SU-DHL-6 (cell line): ENCODE data around the gene HCN3.

Experiments used
- H2AFZ ChIP-seq: fragments of 200-600 bp; sonication (generic); 2 replicates; pipeline ENCODE4 v1.6.1; 2014; ENCODE audit warnings: low read depth, mild to moderate bottlenecking, moderate library complexity, mixed read lengths, antibody characterized with exemption, low read length; ENCODE audit not compliant: severe bottlenecking
- H3F3A ChIP-seq: fragments of 200-600 bp; shearing (Covaris generic); 2 replicates; pipeline ENCODE4 v1.6.0; 2016; ENCODE audit warnings: antibody characterized with exemption, mild to moderate bottlenecking; ENCODE audit not compliant: insufficient read depth
- H3K27ac ChIP-seq: fragments of 200-600 bp; sonication (generic); 2 replicates; pipeline ENCODE4 v1.5.1; 2016; ENCODE audit warnings: low read depth, mild to moderate bottlenecking, low read length, moderate library complexity, mixed read lengths
- H3K27me3 ChIP-seq: fragments of 200-600 bp; sonication (generic), shearing (Covaris generic); 2 replicates; pipeline ENCODE4 v1.6.0; 2014; ENCODE audit warnings: mild to moderate bottlenecking, low read length
- H3K36me3 ChIP-seq: fragments of 200-600 bp; sonication (generic); 2 replicates; pipeline ENCODE4 v1.6.1; 2014; ENCODE audit warnings: mild to moderate bottlenecking, low read length, mixed read lengths
- H3K4me2 ChIP-seq: fragments of 300-600, 200-600 bp; shearing (Covaris generic), sonication (generic); 2 replicates; pipeline ENCODE4 v1.6.0; 2014; ENCODE audit warnings: low read length, low read depth, mild to moderate bottlenecking; ENCODE audit not compliant: poor library complexity, severe bottlenecking
- H3K4me3 ChIP-seq: fragments of 200-600 bp; sonication (generic); 2 replicates; pipeline ENCODE4 v1.5.1; 2014; ENCODE audit warnings: antibody characterized with exemption, low read length, mild to moderate bottlenecking, mixed read lengths; ENCODE audit not compliant: insufficient read depth, poor library complexity, severe bottlenecking
- H3K79me2 ChIP-seq: fragments of 200-600 bp; sonication (generic); 2 replicates; pipeline ENCODE4 v1.6.1; 2014; ENCODE audit warnings: mild to moderate bottlenecking, low read length, moderate library complexity; ENCODE audit not compliant: insufficient read depth
- H3K9ac ChIP-seq: fragments of 200-600 bp; sonication (generic); 2 replicates; pipeline ENCODE4 v1.7.0; 2014; ENCODE audit warnings: mild to moderate bottlenecking, low read length
- H3K9me2 ChIP-seq: fragments of 200-600 bp; sonication (generic); replicated peaks from 2 replicates; pipeline ENCODE4 v1.6.1; 2014; ENCODE audit warnings: low read length; ENCODE audit not compliant: insufficient read depth
- H3K9me3 ChIP-seq: fragments of 200-600 bp; sonication (generic); 2 replicates; pipeline ENCODE4 v1.6.1; 2014; ENCODE audit warnings: low read length, mixed read lengths; ENCODE audit not compliant: insufficient read depth
- H4K20me1 ChIP-seq: fragments of 200-600 bp; sonication (generic); 2 replicates; pipeline ENCODE4 v1.6.1; 2014; ENCODE audit warnings: low read depth, mild to moderate bottlenecking, antibody characterized with exemption, low read length, moderate library complexity, mixed read lengths
- CTCF ChIP-seq: fragments of 200-600 bp; sonication (generic); IDR thresholded peaks from one replicate; pipeline ENCODE4 v1.5.1; 2017; ENCODE audit warnings: antibody characterized with exemption, mild to moderate bottlenecking, low read length, moderate library complexity; ENCODE audit not compliant: insufficient read depth, poor library complexity, severe bottlenecking
- EZH2phosphoT487 ChIP-seq: fragments of 200-600 bp; sonication (generic), shearing (Covaris generic); conservative IDR thresholded peaks from 2 replicates; pipeline ENCODE4 v1.6.1; 2018; ENCODE audit warnings: mild to moderate bottlenecking, antibody characterized with exemption, low read length, moderate library complexity, mixed read lengths

The HCN3 gene

GRCh38 chr1:155293086-155293749 lies 16.0 kb downstream of the HCN3 start:
- H3K4me3 ChIP-seq = no peak overlapping the region
- no peaks in the 10 kb centered on the region for H4K20me1 ChIP-seq
- H3K36me3 ChIP-seq = no peaks in the 10 kb centered on the region
- no peaks in the 10 kb centered on the region for H3K9me3 ChIP-seq
- H3K79me2 ChIP-seq = no peaks in the 10 kb centered on the region
- H3F3A ChIP-seq = no peaks in the 10 kb centered on the region
- H3K9me2 ChIP-seq = no peaks in the 10 kb centered on the region
- no peak overlapping the region for H3K9ac ChIP-seq
- no peaks in the 10 kb centered on the region for H3K27me3 ChIP-seq
- H2AFZ ChIP-seq = no peak overlapping the region
- TF ChIP-seq EZH2phosphoT487 (no peak), CTCF (no peak)
- H3K27ac ChIP-seq = no peak overlapping the region
- no peak overlapping the region for H3K4me2 ChIP-seq

- no peaks in the 10 kb centered on the region for H3K36me3 ChIP-seq
- no peaks in the 10 kb centered on the region for H3K9me2 ChIP-seq
- no peaks in the 10 kb centered on the region for H3F3A ChIP-seq
- H3K79me2 ChIP-seq = no peaks in the 10 kb centered on the region
- no peak overlapping the region for H3K4me2 ChIP-seq
- H3K9me3 ChIP-seq = no peaks in the 10 kb centered on the region
- H3K27me3 ChIP-seq = no peaks in the 10 kb centered on the region
- no peaks in the 10 kb centered on the region for H4K20me1 ChIP-seq
- H3K27ac ChIP-seq = no peak overlapping the region
- H3K9ac ChIP-seq = no peak overlapping the region
- no peak overlapping the region for H3K4me3 ChIP-seq
- no peak overlapping the region for H2AFZ ChIP-seq
- TF ChIP-seq CTCF (no peak), EZH2phosphoT487 (no peak)
Measured at GRCh38 chr1:155294520-155295182, 17.4 kb downstream of the HCN3 start.

- Histone ChIP-seq H3F3A (no peaks in the 10 kb centered on the region), H3K27me3 (no peaks in the 10 kb centered on the region), H3K4me2 (no peak overlapping the region), H3K79me2 (no peaks in the 10 kb centered on the region), H3K9ac (no peak overlapping the region), H4K20me1 (no peaks in the 10 kb centered on the region), H2AFZ (no peak overlapping the region), H3K4me3 (no peak overlapping the region), H3K9me3 (no peaks in the 10 kb centered on the region), H3K36me3 (no peaks in the 10 kb centered on the region), H3K27ac (no peak overlapping the region), H3K9me2 (no peaks in the 10 kb centered on the region)
- TF ChIP-seq EZH2phosphoT487 = no peak
- no peak for TF ChIP-seq CTCF
Measured at GRCh38 chr1:155295183-155295941, 18.1 kb downstream of the HCN3 start.
